GM18511 (cell line): ENCODE measurements around the gene VAC14.

Experiments used
- ATAC-seq: cut with Tn5 transposase; IDR thresholded peaks from one replicate; pipeline ENCODE4 v1.9.1; 2021; ENCODE audit warnings: mild to moderate bottlenecking, moderate library complexity; ENCODE audit not compliant: unreplicated experiment

Gene VAC14

GRCh38 chr16:70764632-70765031 lies 36.3 kb downstream of the VAC14 start:
- no peak for ATAC-seq

GRCh38 chr16:70760221-70760620 lies 40.7 kb downstream of the VAC14 start:
- ATAC-seq, result no peak

GRCh38 chr16:70759666-70760065 lies 41.3 kb downstream of the VAC14 start:
- no peak for ATAC-seq

GRCh38 chr16:70758786-70759185 lies 42.2 kb downstream of the VAC14 start:
- ATAC-seq, result no peak

- ATAC-seq, result no peak
Observed at GRCh38 chr16:70757183-70757582, 43.8 kb downstream of the VAC14 start.

GRCh38 chr16:70756071-70756470 lies 44.9 kb downstream of the VAC14 start:
- ATAC-seq, result no peak

GRCh38 chr16:70754851-70755600 lies 45.9 kb downstream of the VAC14 start:
- no peak for ATAC-seq

- ATAC-seq, result no peak
Observed at GRCh38 chr16:70754371-70754770, 46.6 kb downstream of the VAC14 start.

- ATAC-seq, result no peak
Observed at GRCh38 chr16:70753694-70754325, 47.1 kb downstream of the VAC14 start.

GRCh38 chr16:70753228-70753627 lies 47.7 kb downstream of the VAC14 start:
- ATAC-seq, result no peak

GRCh38 chr16:70752426-70752825 lies 48.5 kb downstream of the VAC14 start:
- no peak for ATAC-seq

- no peak for ATAC-seq
Observed at GRCh38 chr16:70751593-70751992, 49.4 kb downstream of the VAC14 start.

GRCh38 chr16:70750893-70751467 lies 50.0 kb downstream of the VAC14 start:
- no peak for ATAC-seq

- ATAC-seq, result no peak
Observed at GRCh38 chr16:70749681-70750601, 51.0 kb downstream of the VAC14 start.

GRCh38 chr16:70749006-70749678 lies 51.8 kb downstream of the VAC14 start:
- no peak for ATAC-seq

- no peak for ATAC-seq
Observed at GRCh38 chr16:70747703-70748631, 53.0 kb downstream of the VAC14 start.

GRCh38 chr16:70746708-70747424 lies 54.1 kb downstream of the VAC14 start:
- ATAC-seq, result no peak

- ATAC-seq, result no peak
Observed at GRCh38 chr16:70746040-70746707, 54.8 kb downstream of the VAC14 start.
